Left renal cortex interstitium (tissue), 4 donors: ENCODE results near the gene UGT1A8. TPM values are rescaled to one million over a fixed set of nuclear protein-coding genes. Genes with fewer than 3 reads are reported as not detected.
"Not testable (repeated sequence)": the region's sequence is repeated elsewhere in the genome, so short reads cannot be mapped to it uniquely, and the experiment has no call there.

ENCODE experiments used
- DNase-seq, 4 donors: peaks; one replicate each; pipeline ENCODE4 v3.0.0-alpha.2; 2013; ENCODE audit warnings: low read depth in 4 of 4, low spot score in 2 of 4, missing footprints in 1 of 4
- polyA plus RNA-seq, 4 donors: library from polyadenylated mRNA; unstranded; fragments of 120-200 nt; gene quantifications; one replicate each; pipeline ENCODE4 v1.2.1, GENCODE V29; 2013; ENCODE audit not compliant: insufficient read length in 4 of 4

UGT1A8 gene
- polyA plus RNA-seq, result under 1 TPM in 1 of 4 donors, not detected in 3; 0.06 TPM

GRCh38 chr2:233617476-233617875 lies at the start of gene UGT1A8:
Gene UGT1A8 (plus strand): TSS chr2:233617633. CDS start chr2:233617708, 75 bp downstream.
- not testable (repeated sequence) for DNase-seq

DNA sequence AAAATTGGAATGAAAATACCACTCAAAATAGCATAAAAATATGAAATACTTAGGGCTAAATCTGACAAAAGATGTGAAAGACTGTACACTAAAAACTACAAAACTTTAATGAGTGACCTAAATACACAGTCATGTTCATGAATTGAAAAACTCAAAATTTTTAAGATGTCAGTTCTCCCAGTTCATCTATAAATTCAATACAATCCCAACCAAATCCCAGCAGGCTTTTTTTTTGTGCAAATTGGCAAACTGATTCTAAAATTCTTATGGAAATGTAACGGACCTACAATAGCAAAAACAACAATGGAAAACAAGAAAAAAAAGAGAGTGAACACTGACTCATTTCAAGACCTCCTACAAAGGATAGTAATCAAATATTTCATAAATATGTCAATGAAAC lies 46.4 kb upstream of the UGT1A8 start:
- DNase-seq, result no peak

- DNase-seq, result no peak
These were observed 46.0 kb upstream of the UGT1A8 start for GRCh38 chr2:233571462-233571861.

DNA sequence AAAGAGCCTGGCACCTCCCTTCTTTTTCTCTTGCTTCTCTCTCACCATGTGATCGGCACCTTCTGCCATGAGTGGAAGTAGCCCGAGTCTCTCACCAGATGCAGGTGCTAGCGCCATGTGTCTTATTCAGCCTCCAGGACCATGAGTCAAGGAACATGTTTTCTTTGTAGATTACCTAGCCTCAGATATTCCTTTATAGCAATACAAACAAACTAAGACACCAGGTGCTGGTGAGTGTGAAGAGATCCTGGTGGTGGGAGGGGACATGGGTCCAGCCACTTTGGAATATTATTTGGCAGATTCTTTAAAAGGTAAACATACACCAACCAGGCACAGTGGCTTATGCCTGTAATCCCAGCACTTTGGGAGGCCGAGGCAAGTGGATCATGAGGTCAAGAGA lies 45.0 kb upstream of the UGT1A8 start:
- no peak for DNase-seq

DNA sequence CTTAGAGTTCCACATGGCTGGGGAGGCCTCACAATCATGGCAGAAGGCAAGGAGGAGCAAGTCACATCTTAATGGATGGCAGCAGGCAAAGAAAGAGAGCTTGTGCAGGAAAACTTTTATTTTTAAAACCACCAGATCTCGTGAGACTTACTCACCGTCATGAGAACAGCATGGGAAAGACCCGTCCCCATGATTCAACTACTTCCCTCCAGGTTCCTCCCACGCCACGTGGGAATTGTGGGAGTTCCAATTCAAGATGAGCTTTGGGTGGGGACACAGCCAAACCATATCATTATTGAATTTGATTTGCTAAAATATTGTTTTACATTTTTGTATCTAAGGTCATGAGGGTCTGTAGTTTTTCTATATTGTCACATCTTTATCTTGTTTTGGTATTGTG lies 40.1 kb upstream of the UGT1A8 start:
- DNase-seq, result not testable (repeated sequence)

DNA sequence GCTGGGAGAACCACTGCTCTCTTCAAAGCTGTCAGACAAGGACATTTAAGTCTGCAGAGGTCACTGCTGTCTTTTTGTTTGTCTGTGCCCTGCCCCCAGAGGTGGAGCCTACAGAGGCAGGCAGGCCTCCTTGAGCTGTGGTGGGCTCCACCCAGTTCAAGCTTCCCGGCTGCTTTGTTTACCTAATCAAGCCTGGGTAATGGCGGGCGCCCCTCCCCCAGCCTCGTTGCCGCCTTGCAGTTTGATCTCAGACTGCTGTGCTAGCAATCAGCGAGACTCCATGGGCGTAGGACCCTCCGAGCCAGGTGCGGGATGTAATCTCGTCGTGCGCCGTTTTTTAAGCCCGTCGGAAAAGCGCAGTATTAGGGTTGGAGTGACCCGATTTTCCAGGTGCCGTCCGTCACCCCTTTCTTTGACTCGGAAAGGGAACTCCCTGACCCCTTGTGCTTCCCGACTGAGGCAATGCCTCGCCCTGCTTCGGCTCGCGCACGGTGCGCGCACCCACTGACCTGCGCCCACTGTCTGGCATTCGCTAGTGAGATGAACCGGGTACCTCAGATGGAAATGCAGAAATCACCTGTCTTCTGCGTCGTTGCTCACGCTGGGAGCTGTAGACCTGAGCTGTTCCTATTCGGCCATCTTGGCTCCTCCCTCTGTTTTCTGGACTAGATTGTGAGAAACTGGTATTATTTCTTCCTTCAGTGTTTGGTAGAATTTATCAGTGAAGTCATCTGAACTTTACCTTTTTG lies 34.0 kb upstream of the UGT1A8 start:
- DNase-seq, result not testable (repeated sequence)

GRCh38 chr2:233584210-233584609 lies 33.2 kb upstream of the UGT1A8 start:
- no peak for DNase-seq

DNA sequence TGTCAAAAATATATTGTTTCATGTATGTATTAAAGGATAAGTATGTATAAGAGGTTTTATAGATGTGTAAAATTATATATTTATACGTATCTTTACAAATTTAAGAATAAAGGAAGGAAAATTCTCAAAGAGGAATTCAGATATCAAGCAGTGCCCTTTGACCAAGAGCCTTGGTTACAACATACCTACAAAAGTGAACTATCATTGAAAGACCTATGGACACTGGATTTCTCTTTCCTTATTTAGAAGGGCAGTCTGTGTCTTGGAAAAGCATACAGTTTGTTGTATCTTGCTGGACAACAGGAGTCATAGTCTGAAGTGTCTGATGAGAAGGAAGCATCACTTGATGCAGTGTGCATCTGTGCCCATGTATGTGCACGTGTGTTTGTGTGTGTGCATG lies 29.0 kb upstream of the UGT1A8 start:
- DNase-seq, result no peak

DNA sequence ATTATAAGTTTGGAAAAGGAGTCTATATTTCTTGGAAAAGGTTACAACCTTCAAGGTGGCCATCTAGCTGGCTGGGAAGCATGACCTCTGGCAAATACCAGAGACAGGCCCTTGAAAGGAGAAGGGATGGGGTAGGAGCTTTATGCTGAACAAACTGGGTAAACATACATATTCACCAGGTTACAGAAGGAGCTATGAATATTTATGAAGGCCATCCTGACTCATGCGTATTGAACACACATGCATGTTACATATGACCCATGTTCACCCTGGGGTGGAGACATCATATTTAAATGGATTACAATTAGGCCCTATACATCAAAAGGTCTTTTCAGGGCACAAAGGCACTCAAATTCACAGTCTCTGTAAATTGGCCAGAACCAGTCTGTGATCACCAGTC lies 24.7 kb upstream of the UGT1A8 start:
- not testable (repeated sequence) for DNase-seq

DNA sequence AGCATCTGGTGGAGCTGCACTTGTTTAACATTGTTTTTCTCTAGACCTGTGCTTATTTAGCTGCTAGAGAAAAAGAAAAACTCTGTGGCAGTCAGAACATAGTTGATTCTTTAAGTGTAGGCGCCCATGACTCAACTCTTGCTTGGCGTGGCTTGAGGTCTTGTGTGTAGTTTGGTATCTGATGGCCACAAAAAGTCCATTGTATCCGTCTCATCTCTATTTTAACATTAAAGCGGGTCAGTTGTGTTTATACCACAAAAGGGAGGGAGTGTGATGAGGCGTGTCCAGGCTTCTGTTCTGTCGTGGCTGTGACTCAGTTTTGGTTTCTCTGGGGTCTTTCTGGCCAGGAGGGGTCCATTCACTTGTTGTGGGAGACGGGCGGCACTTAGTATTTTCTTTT lies 24.2 kb upstream of the UGT1A8 start:
- DNase-seq, result no peak

- no peak for DNase-seq
These were observed 19.9 kb upstream of the UGT1A8 start for GRCh38 chr2:233597522-233597921.

DNA sequence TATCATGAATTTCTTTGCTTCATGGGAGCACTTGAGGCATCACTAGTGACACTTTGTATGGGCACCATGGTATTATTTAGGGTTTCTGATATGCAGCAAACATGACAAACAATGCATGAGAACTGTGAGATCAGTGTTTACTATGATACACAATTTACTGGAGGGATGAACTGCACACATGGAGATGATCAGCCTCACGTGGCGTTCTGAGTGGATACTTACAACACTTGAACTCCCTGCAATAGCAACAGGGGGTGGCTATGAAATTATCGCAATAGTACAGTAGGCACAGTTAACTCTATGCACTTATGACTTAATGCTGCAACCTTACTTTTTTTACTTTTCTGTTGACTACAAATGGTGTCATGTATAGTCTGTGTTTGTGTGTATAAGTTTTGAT lies 18.5 kb upstream of the UGT1A8 start:
- no peak for DNase-seq

- DNase-seq, result no peak
These were observed 17.0 kb upstream of the UGT1A8 start for GRCh38 chr2:233600386-233600785.

- no peak for DNase-seq
These were observed 15.4 kb upstream of the UGT1A8 start for GRCh38 chr2:233602076-233602475.

DNA sequence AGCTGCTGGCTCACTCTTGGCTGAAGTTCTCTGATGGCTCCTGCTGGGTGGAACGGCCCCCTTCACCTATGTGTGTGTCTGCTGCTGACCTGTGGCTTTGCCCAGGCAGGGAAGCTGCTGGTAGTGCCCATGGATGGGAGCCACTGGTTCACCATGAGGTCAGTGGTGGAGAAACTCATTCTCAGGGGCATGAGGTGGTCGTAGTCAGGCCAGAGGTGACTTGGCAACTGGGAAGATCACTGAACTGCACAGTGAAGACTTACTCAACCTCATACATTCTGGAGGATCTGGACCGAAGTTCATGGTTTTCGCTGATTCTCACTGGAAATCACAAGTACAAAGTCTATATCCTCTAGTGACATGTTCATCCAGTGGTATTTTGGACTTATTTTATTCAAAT lies 13.9 kb upstream of the UGT1A8 start:
- DNase-seq, result no peak

GRCh38 chr2:233604826-233605225 lies 12.6 kb upstream of the UGT1A8 start:
- DNase-seq, result no peak

DNA sequence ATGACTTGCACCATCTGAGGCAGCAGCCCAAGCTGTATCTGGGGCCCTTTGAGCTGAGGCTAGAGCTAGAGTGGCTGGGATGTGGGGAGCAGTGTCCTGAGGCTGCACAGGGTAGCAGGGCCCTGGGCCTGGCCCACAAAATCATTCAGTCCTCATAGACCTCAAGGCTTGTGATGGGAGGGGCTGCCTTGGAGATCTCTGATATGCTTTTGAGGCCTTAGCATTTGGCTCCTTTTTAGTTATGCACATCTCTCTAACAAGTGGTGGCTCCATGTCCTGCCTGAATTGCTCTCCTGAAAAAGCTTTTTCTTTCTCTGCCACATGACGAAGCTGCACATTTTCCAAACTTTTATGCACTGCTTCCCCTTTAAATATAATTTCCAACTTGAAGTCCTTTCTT lies 11.8 kb upstream of the UGT1A8 start:
- DNase-seq, result no peak

DNA sequence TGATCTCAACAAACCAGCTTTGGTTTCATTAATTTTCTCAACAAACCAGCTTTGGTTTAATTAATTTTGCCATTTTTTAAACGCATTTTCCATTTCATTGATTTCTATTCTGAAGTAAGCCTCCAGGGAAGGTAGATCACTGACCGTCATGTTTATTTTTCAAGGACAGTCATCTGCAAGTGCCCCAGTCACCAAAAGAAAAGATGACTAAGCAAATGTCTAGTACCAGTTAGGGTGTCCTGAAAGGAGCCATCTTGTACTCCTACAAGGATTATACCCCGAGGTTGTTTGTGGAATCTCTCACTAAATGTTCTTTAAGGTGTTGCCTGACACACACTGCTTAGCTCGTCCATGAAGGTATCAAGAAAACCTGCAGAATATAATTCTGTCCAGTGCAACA lies 6.1 kb upstream of the UGT1A8 start:
- DNase-seq, result no peak

DNA sequence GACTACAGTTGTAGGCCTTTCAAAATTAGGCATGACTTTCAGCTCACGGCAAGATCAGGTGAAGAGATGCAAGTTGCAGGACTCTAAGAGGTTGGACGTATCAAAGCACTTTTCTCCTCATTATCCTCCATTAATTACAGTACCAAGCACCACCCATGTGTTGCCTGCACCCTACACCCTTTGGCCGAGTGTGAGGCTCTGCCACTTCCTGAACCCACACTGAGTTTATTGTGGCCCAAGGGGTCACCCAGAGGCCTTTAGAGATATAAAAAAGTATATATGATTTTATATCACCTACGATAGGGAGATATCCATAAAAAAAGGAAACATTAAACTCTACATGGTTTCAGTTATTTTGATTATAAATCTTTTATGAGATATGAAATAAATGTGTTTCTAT lies 2.8 kb downstream of the UGT1A8 start:
- no peak for DNase-seq

DNA sequence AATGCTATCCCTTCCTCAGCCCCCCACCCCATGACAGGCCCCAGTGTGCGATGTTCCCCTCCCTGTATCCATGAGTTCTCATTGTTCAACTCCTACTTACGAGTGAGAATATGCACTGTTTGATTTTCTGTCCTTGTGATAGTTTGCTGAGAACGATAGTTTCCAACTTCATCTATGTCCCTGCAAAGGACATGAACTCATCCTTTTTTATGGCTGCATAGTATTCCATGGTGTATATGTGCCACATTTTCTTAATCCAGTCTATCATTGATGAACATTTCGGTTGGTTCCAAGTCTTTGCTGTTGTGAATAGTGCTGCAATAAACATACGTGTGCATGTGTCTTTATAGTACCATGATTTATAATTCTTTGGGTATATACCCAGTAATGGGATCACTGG lies 4.4 kb downstream of the UGT1A8 start:
- DNase-seq, result not testable (repeated sequence)

- DNase-seq, result no peak
These were observed 10.0 kb downstream of the UGT1A8 start for GRCh38 chr2:233627331-233628025.

DNA sequence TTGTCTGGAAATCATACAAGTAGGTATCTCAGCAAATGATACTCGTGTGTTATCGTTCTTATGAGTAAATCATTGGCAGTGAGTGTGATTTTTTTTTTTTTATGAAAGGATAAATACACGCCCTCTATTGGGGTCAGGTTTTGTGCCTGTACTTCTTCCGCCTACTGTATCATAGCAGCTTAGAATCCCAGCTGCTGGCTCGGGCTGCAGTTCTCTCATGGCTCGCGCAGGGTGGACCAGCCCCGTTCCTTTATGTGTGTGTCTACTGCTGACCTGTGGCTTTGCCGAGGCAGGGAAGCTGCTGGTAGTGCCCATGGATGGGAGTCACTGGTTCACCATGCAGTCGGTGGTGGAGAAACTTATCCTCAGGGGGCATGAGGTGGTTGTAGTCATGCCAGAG lies 18.9 kb downstream of the UGT1A8 start, which contains the start of gene UGT1A10:
TSS of gene UGT1A10 (plus strand) at position 143 of the 400 bp plus-strand sequence. CDS start at position 218, 75 bp downstream.
- DNase-seq, result not testable (repeated sequence)
